Hepatocyte (in vitro differentiated cells): ENCODE measurements around the gene GCDH. TPM values are rescaled to one million over a fixed set of nuclear protein-coding genes. Genes with fewer than 3 reads are reported as not detected.

Experiments
- DNase-seq: peaks from one replicate; pipeline ENCODE4 v3.0.0-alpha.2; 2016; ENCODE audit warnings: low spot score
- H2AFZ ChIP-seq: fragments of 200-600 bp; sonication (generic); 2 replicates; pipeline ENCODE4 v1.6.0; 2016; ENCODE audit warnings: antibody characterized with exemption, mild to moderate bottlenecking
- H3K27ac ChIP-seq: fragments of 200-600 bp; sonication (generic); 2 replicates; pipeline ENCODE4 v1.5.1; 2016; ENCODE audit warnings: mild to moderate bottlenecking
- H3K27me3 ChIP-seq: fragments of 200-600 bp; sonication (generic); 2 replicates; pipeline ENCODE4 v1.6.1; 2016
- H3K36me3 ChIP-seq: fragments of 200-600 bp; sonication (generic); replicated peaks from 2 replicates; pipeline ENCODE4 v1.5.1; 2016; ENCODE audit warnings: low read depth; ENCODE audit not compliant: insufficient read depth
- H3K4me1 ChIP-seq: fragments of 200-600 bp; sonication (generic); 2 replicates; pipeline ENCODE4 v1.5.1; 2016; ENCODE audit warnings: mild to moderate bottlenecking, moderate library complexity; ENCODE audit not compliant: insufficient read depth
- H3K4me2 ChIP-seq: fragments of 200-600 bp; sonication (generic); 2 replicates; pipeline ENCODE4 v1.6.0; 2016
- H3K4me3 ChIP-seq: fragments of 200-600 bp; sonication (generic); 2 replicates; pipeline ENCODE4 v1.5.1; 2016; ENCODE audit warnings: mild to moderate bottlenecking
- H3K79me2 ChIP-seq: fragments of 200-600 bp; sonication (generic); 2 replicates; pipeline ENCODE4 v1.6.0; 2017; ENCODE audit warnings: mild to moderate bottlenecking
- H3K9me2 ChIP-seq: fragments of 200-600 bp; sonication (generic); replicated peaks from 2 replicates; pipeline ENCODE4 v1.6.0; 2017; ENCODE audit warnings: mild to moderate bottlenecking; ENCODE audit not compliant: insufficient read depth
- H3K9me3 ChIP-seq: fragments of 200-600 bp; sonication (generic); 2 replicates; pipeline ENCODE4 v1.5.1; 2016; ENCODE audit warnings: low read depth, mild to moderate bottlenecking
- H4K20me1 ChIP-seq: fragments of 200-600 bp; sonication (generic); 2 replicates; pipeline ENCODE4 v1.6.0; 2016; ENCODE audit warnings: mild to moderate bottlenecking; ENCODE audit not compliant: insufficient read depth, poor library complexity, severe bottlenecking
- CTCF ChIP-seq: fragments of 200-600 bp; sonication (generic); IDR thresholded peaks from 2 replicates; pipeline ENCODE4 v1.5.1; 2016; ENCODE audit warnings: antibody characterized with exemption, mild to moderate bottlenecking; ENCODE audit not compliant: poor library complexity
- EZH2 ChIP-seq: fragments of 200-600 bp; sonication (generic); IDR thresholded peaks from 2 replicates; pipeline ENCODE4 v1.6.1; 2016; ENCODE audit warnings: antibody characterized with exemption, mild to moderate bottlenecking, borderline replicate concordance
- EZH2phosphoT487 ChIP-seq: fragments of 200-600 bp; sonication (generic); IDR thresholded peaks from one replicate; pipeline ENCODE4 v1.6.1; 2018; ENCODE audit warnings: antibody characterized with exemption, mild to moderate bottlenecking, low read depth, moderate library complexity; ENCODE audit not compliant: unreplicated experiment, severe bottlenecking
- WGBS: methylation state at CpG from one replicate; pipeline ENCODE4 v1.1.6; 2016; ENCODE audit warnings: low lambda C conversion rate; ENCODE audit errors: missing lambda C conversion rate; 5-methylcytosine and 5-hydroxymethylcytosine counted together
- polyA plus RNA-seq: library from polyadenylated mRNA; unstranded; fragments of >200 nt; fragmentation: Nextera tagmentation; extraction: Ambion mirVana; gene quantifications from 2 replicates; pipeline ENCODE4 v1.2.1, GENCODE V29; 2016
- total RNA-seq: library from RNA; depleted of rRNA; stranded (reverse); fragments of >200 nt; gene quantifications from 2 replicates; pipeline ENCODE4 v1.2.3, GENCODE V29; 2014

Gene GCDH
- total and polyA plus RNA-seq, 2 experiments from 2014 or later, result 23.4 to 31.7 TPM

GRCh38 chr19:12893582-12893981 is 2.6 kb downstream of the GCDH start:
- 94% methylated on average over 5 of the region's 5 CpGs for WGBS
- no peaks in the 10 kb centered on the region for H3K36me3 ChIP-seq
- H3K4me3 ChIP-seq, result no peak overlapping the region
- TF ChIP-seq CTCF, result no peak
- no peak for TF ChIP-seq EZH2phosphoT487
- TF ChIP-seq EZH2, result no peak
- peaks cover 11% of the 10 kb centered on the region for H3K79me2 ChIP-seq
- no peak overlapping the region for H3K4me2 ChIP-seq
- H3K9me2 ChIP-seq, result no peaks in the 10 kb centered on the region
- H4K20me1 ChIP-seq, result no peaks in the 10 kb centered on the region
- DNase-seq, result no peak
- H2AFZ ChIP-seq, result no peak overlapping the region
- H3K27me3 ChIP-seq, result no peaks in the 10 kb centered on the region
- no peak overlapping the region for H3K27ac ChIP-seq
- no peaks in the 10 kb centered on the region for H3K4me1 ChIP-seq
- H3K9me3 ChIP-seq, result no peaks in the 10 kb centered on the region

GRCh38 chr19:12896460-12896859 is 5.5 kb downstream of the GCDH start:
- Histone ChIP-seq H3K9me3 (no peaks in the 10 kb centered on the region), H3K4me2 (no peak overlapping the region), H3K4me1 (no peaks in the 10 kb centered on the region), H4K20me1 (no peaks in the 10 kb centered on the region), H3K4me3 (no peak overlapping the region), H3K27me3 (no peaks in the 10 kb centered on the region), H3K36me3 (no peaks in the 10 kb centered on the region), H3K9me2 (no peaks in the 10 kb centered on the region), H3K79me2 (peaks cover 10% of the 10 kb centered on the region), H2AFZ (no peak overlapping the region), H3K27ac (no peak overlapping the region)
- TF ChIP-seq EZH2phosphoT487 (no peak), CTCF (no peak), EZH2 (no peak)
- no peak for DNase-seq
- WGBS, result 97% methylated on average over 17 of the region's 17 CpGs

GRCh38 chr19:12899891-12900518 is 9.0 kb downstream of the GCDH start:
- Histone ChIP-seq H4K20me1 (no peaks in the 10 kb centered on the region), H3K4me2 (no peak overlapping the region), H2AFZ (no peak overlapping the region), H3K79me2 (no peaks in the 10 kb centered on the region), H3K9me3 (no peaks in the 10 kb centered on the region), H3K27me3 (no peaks in the 10 kb centered on the region), H3K9me2 (no peaks in the 10 kb centered on the region), H3K4me1 (no peaks in the 10 kb centered on the region), H3K27ac (no peak overlapping the region), H3K36me3 (no peaks in the 10 kb centered on the region), H3K4me3 (no peak overlapping the region)
- WGBS, result 93% methylated on average over 10 of the region's 10 CpGs
- DNase-seq, result no peak
- TF ChIP-seq EZH2, result no peak
- TF ChIP-seq EZH2phosphoT487, result no peak
- TF ChIP-seq CTCF, result no peak

- Histone ChIP-seq H3K27me3 (no peaks in the 10 kb centered on the region), H3K79me2 (no peaks in the 10 kb centered on the region), H2AFZ (no peak overlapping the region), H3K36me3 (no peaks in the 10 kb centered on the region), H3K4me2 (no peak overlapping the region), H3K4me3 (no peak overlapping the region), H3K9me2 (no peaks in the 10 kb centered on the region), H3K9me3 (no peaks in the 10 kb centered on the region), H4K20me1 (no peaks in the 10 kb centered on the region), H3K27ac (no peak overlapping the region), H3K4me1 (peaks cover under 1% of the 10 kb centered on the region)
- DNase-seq, result no peak
- 77% methylated on average over 9 of the region's 9 CpGs for WGBS
- TF ChIP-seq EZH2phosphoT487, result no peak
Observed at GRCh38 chr19:12907166-12907565, 16.2 kb downstream of the GCDH start.
